Measurements from ENCODE around the gene PPIF.

The PPIF gene

GRCh38 chr10:79314761-79315601, 32.3 kb upstream of the PPIF start:
- no peak for DNase-seq

- no peak for DNase-seq
Observed at GRCh38 chr10:79315602-79315920, 31.7 kb upstream of the PPIF start.

GRCh38 chr10:79316671-79317431, 30.4 kb upstream of the PPIF start:
- no peak for DNase-seq

GRCh38 chr10:79318369-79318768, 28.9 kb upstream of the PPIF start:
- DNase-seq = no peak

- DNase-seq = no peak
Observed at GRCh38 chr10:79319115-79319771, 28.0 kb upstream of the PPIF start.

GRCh38 chr10:79320316-79320715, 27.0 kb upstream of the PPIF start:
- DNase-seq = no peak

GRCh38 chr10:79320820-79321493, 26.3 kb upstream of the PPIF start:
- no peak for DNase-seq

- DNase-seq = no peak
Observed at GRCh38 chr10:79321494-79321882, 25.8 kb upstream of the PPIF start.

- no peak for DNase-seq
Observed at GRCh38 chr10:79321951-79322350, 25.3 kb upstream of the PPIF start.

- DNase-seq = peak; percentile 9
Observed at GRCh38 chr10:79322616-79323543, 24.4 kb upstream of the PPIF start.

- DNase-seq = no peak
Observed at GRCh38 chr10:79323602-79324001, 23.7 kb upstream of the PPIF start.

GRCh38 chr10:79324032-79324695, 23.1 kb upstream of the PPIF start:
- DNase-seq = no peak

GRCh38 chr10:79326361-79327089, 20.7 kb upstream of the PPIF start:
- no peak for DNase-seq

- DNase-seq = no peak
Observed at GRCh38 chr10:79327090-79327457, 20.2 kb upstream of the PPIF start.

- DNase-seq = no peak
Observed at GRCh38 chr10:79328147-79328701, 19.0 kb upstream of the PPIF start.

GRCh38 chr10:79328737-79329504, 18.3 kb upstream of the PPIF start:
- no peak for DNase-seq

- DNase-seq = no peak
Observed at GRCh38 chr10:79329529-79329928, 17.7 kb upstream of the PPIF start.

- DNase-seq = no peak
Observed at GRCh38 chr10:79331226-79331625, 16.0 kb upstream of the PPIF start.

GRCh38 chr10:79331709-79332108, 15.6 kb upstream of the PPIF start:
- DNase-seq = no peak

All from NCI-H2029 treated with DMSO at 0.1 percent for 48 hours (cell line).